Activated T-helper 17 cell treated with anti-CD3 and anti-CD28 coated beads, Interleukin-2, amount 50 U/mL, for 72 hours (primary cell): ENCODE measurements around the gene IMPDH2. TPM values are rescaled to one million over a fixed set of nuclear protein-coding genes. Genes with fewer than 3 reads are reported as not detected.
"Not testable (repeated sequence)": the region's sequence is repeated elsewhere in the genome, so short reads cannot be mapped to it uniquely, and the experiment has no call there.

Source experiments
- ATAC-seq: fragments of 150-1000 bp; cut with Tn5 transposase; replicated peaks from 2 replicates; pipeline ENCODE4 v1.10.0; 2021; ENCODE audit warnings: mild to moderate bottlenecking, moderate library complexity
- H3K27ac Mint-ChIP-seq: one replicate; pipeline ENCODE4 v1.8.0; 2022; ENCODE audit warnings: mixed read lengths
- H3K27me3 Mint-ChIP-seq: one replicate; pipeline ENCODE4 v1.8.0; 2022; ENCODE audit warnings: mixed read lengths
- H3K36me3 Mint-ChIP-seq: one replicate; pipeline ENCODE4 v1.8.0; 2022; ENCODE audit warnings: low read depth, mild to moderate bottlenecking, mixed read lengths
- H3K4me1 Mint-ChIP-seq: one replicate; pipeline ENCODE4 v1.8.0; 2022; ENCODE audit warnings: mixed read lengths
- H3K4me3 Mint-ChIP-seq: one replicate; pipeline ENCODE4 v1.8.0; 2022; ENCODE audit warnings: mild to moderate bottlenecking, mixed read lengths
- H3K9me3 Mint-ChIP-seq: one replicate; pipeline ENCODE4 v1.8.0; 2022; ENCODE audit warnings: mixed read lengths
- total RNA-seq, 2 donors: library from RNA; stranded (reverse); gene quantifications; one replicate each; pipeline ENCODE4 v1.2.3, GENCODE V29; 2022

The IMPDH2 gene
- total RNA-seq, 2 donors from 2014 or later: 460 to 479 TPM

DNA sequence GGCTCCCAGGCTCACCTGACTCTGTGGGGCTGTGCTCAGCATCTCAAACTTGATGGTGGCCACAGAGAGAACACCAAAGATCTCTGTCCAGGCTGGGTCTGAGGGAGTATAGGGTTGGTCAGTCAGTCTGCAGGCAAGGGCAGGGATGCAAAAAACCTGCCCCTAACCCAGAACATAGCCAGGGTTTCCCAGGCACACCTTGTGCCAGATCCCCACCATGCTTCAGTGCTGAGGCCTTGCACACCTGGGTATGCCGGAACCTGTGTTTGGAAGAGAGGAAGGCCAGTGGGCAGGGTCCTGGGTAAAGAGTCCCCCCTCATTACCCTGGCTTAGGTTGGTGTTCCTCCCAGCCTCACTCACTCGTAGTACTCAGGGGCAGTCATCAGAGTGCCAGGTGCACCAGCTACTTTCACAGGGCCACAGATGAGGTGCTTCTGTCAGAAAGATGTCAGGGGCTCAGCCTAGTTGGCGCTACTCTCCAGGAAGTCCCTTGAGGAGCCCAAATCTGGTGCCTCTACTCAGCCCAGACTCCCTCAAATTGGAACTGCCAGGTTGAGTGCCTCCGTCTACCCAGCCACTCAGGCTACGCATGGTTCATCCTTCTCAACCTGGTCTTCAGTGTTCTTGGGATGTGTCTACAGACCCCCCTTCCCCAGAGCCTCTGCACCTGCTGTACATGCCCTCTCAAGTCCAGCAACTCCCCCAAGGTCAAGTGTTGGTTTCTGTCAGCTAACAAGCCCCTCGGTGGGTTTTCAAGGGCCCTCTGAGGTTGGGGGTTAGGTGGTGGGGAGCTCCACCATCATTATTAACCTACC lies 12.6 kb downstream of the IMPDH2 start:
- no peak for ATAC-seq
- no peaks in the 10 kb centered on the region for H3K4me1 Mint-ChIP-seq
- H3K36me3 Mint-ChIP-seq: peaks cover 44% of the 10 kb centered on the region
- H3K4me3 Mint-ChIP-seq: peak overlapping the region; percentile 90
- H3K9me3 Mint-ChIP-seq: no peaks in the 10 kb centered on the region
- H3K27me3 Mint-ChIP-seq: no peaks in the 10 kb centered on the region
- H3K27ac Mint-ChIP-seq: peak overlapping the region; percentile 68

DNA sequence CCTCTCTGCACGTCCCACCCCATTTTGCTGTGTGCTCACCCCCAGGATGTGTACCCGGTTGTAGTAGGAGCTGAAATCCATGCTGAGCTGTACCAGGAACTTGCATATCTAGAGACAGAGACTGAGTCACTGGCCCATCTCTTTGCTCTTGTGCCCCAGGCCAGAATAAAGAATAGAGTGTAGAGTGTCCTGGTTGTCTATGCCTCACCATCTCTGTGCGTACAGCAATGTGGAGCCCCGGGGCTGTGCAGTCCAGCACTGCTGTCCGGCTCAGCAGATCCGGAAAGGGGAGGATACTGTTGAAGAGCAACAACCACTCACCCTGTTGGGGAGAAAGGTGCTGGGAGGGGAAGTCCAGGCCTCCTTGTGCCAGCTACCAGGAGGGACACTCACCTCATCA lies 13.4 kb downstream of the IMPDH2 start:
- peak overlapping the region; percentile 10 for H3K4me3 Mint-ChIP-seq
- H3K27ac Mint-ChIP-seq: no peak overlapping the region
- no peak for ATAC-seq

DNA sequence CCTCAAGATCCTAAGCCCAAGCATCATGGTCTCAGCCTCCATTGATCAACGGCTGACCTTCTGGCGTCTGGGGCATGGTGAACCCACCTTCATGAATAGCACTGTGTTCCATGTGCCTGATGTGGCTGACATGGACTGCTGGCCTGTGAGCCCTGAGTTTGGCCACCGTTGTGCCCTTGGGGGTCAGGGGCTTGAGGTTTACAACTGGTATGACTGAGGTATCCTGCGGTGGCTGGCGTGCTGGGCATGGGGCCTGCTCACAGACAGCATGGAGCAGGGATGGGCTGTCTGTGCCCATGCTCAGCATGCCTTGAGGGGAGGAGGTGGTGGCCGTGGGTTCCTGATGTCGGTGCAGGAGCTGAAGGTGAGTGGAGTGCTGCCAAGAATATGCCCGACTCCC lies 14.1 kb downstream of the IMPDH2 start:
- no peaks in the 10 kb centered on the region for H3K9me3 Mint-ChIP-seq
- ATAC-seq: no peak
- peaks cover 54% of the 10 kb centered on the region for H3K36me3 Mint-ChIP-seq
- no peak overlapping the region for H3K27ac Mint-ChIP-seq
- no peaks in the 10 kb centered on the region for H3K27me3 Mint-ChIP-seq
- no peaks in the 10 kb centered on the region for H3K4me1 Mint-ChIP-seq
- H3K4me3 Mint-ChIP-seq: no peak overlapping the region

More for the DNA sequence above, 13.4 kb downstream of the IMPDH2 start:
- Mint-ChIP-seq H3K9me3 (no peaks in the 10 kb centered on the region), H3K36me3 (peaks cover 47% of the 10 kb centered on the region), H3K27me3 (no peaks in the 10 kb centered on the region), H3K4me1 (no peaks in the 10 kb centered on the region)

DNA sequence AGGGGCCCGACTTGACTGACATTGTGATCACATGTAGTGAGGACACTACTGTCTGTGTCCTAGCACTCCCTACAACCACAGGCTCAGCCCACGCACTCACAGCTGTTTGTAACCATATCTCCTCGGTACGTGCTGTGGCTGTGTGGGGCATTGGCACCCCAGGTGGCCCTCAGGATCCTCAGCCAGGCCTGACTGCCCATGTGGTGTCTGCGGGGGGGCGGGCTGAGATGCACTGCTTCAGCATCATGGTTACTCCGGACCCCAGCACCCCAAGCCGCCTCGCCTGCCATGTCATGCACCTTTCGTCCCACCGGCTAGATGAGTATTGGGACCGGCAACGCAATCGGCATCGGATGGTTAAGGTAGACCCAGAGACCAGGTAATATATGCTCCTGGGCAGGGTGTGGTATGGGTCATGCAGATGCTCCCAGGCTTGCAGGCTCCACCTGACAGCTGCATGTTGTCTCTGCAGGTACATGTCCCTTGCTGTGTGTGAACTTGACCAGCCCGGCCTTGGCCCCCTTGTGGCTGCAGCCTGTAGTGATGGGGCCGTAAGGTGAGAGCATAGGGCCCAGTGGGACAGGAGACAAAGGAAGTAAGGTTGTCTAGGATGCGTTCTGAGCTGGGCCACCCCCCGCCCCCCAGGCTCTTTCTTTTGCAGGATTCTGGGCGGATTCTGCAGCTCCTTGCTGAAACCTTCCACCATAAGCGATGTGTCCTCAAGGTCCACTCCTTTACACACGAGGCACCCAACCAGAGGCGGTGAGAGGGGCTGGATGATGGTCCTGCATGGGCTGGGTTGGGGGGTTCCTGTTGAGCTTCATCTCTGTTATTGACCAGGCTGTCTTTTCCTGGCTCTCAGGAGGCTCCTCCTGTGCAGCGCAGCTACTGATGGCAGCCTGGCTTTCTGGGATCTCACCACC lies 15.2 kb downstream of the IMPDH2 start:
- Mint-ChIP-seq H3K36me3 (peaks cover 64% of the 10 kb centered on the region), H3K4me3 (no peak overlapping the region), H3K27me3 (no peaks in the 10 kb centered on the region), H3K4me1 (peaks cover 5% of the 10 kb centered on the region), H3K9me3 (no peaks in the 10 kb centered on the region), H3K27ac (no peak overlapping the region)
- ATAC-seq: peak; percentile 27

GRCh38 chr3:49013113-49013737 lies 16.0 kb downstream of the IMPDH2 start:
- peaks cover 71% of the 10 kb centered on the region for H3K36me3 Mint-ChIP-seq
- H3K4me3 Mint-ChIP-seq: no peak overlapping the region
- no peaks in the 10 kb centered on the region for H3K27me3 Mint-ChIP-seq
- no peak overlapping the region for H3K27ac Mint-ChIP-seq
- peaks cover 10% of the 10 kb centered on the region for H3K4me1 Mint-ChIP-seq
- no peak for ATAC-seq
- no peaks in the 10 kb centered on the region for H3K9me3 Mint-ChIP-seq

DNA sequence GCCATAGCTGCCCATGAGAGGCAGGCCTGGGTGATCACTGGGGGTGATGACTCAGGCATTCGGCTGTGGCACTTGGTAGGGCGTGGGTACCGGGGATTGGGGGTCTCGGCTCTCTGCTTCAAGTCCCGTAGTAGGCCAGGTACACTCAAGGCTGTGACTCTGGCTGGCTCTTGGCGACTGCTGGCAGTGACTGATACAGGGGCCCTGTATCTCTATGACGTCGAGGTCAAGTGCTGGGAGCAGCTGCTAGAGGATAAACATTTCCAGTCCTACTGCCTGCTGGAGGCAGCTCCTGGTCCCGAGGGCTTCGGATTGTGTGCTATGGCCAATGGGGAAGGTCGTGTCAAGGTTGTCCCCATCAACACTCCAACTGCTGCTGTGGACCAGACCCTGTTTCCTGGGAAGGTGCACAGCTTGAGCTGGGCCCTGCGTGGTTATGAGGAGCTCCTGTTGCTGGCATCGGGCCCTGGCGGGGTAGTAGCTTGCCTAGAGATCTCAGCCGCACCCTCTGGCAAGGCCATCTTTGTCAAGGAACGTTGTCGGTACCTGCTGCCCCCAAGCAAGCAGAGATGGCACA lies 16.7 kb downstream of the IMPDH2 start:
- H3K27me3 Mint-ChIP-seq: no peaks in the 10 kb centered on the region
- H3K4me3 Mint-ChIP-seq: no peak overlapping the region
- H3K9me3 Mint-ChIP-seq: no peaks in the 10 kb centered on the region
- H3K4me1 Mint-ChIP-seq: peaks cover 15% of the 10 kb centered on the region
- peaks cover 78% of the 10 kb centered on the region for H3K36me3 Mint-ChIP-seq
- no peak overlapping the region for H3K27ac Mint-ChIP-seq
- no peak for ATAC-seq

DNA sequence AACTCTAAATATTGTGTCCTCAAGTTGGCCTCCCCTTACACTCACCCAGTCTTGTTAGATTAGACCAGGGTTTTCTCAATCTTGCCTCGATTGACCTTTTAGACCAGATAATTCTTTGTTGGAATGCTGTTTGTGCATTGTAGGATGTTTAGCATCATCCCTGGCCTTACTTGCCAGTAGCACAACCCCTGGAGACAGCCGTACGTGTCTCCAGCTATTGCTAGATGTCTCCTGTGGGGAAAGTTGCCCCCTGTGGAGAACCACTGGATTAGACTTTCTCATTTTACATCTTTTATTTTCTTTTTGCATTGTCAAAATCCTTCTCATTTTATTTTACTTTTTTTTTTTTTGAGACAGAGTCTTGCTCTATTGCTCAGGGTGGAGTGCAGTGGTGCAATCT lies 19.8 kb downstream of the IMPDH2 start:
- H3K27ac Mint-ChIP-seq: peak overlapping the region; percentile 97
- peaks cover 67% of the 10 kb centered on the region for H3K36me3 Mint-ChIP-seq
- peak overlapping the region; percentile 94 for H3K4me3 Mint-ChIP-seq
- no peak for ATAC-seq
- no peaks in the 10 kb centered on the region for H3K27me3 Mint-ChIP-seq
- no peaks in the 10 kb centered on the region for H3K9me3 Mint-ChIP-seq
- peaks cover 15% of the 10 kb centered on the region for H3K4me1 Mint-ChIP-seq

DNA sequence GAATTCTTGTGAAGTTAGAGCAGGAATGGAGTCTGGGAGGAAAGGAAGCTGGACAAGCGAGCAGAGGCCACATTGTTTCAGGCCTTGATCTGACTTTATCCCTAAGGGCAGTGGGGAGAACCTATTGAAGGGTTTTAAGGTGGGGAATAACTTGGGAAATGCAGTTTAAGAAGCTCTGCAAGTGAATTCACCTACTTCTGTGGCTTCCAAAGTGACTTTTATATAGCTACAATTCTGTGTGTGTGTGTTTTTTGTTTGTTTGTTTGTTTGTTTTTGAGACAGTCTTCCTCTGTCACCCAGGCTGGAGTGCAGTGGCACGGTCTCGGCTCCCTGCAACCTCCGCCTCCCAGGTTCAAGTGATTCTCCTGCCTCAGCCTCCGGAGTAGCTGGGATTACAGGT lies 20.6 kb downstream of the IMPDH2 start:
- Mint-ChIP-seq H3K4me3 (peak overlapping the region; percentile 94), H3K27ac (peak overlapping the region; percentile 97), H3K4me1 (peaks cover 15% of the 10 kb centered on the region), H3K36me3 (peaks cover 60% of the 10 kb centered on the region)
- H3K27me3 Mint-ChIP-seq, ATAC-seq, H3K9me3 Mint-ChIP-seq: not testable (repeated sequence)

DNA sequence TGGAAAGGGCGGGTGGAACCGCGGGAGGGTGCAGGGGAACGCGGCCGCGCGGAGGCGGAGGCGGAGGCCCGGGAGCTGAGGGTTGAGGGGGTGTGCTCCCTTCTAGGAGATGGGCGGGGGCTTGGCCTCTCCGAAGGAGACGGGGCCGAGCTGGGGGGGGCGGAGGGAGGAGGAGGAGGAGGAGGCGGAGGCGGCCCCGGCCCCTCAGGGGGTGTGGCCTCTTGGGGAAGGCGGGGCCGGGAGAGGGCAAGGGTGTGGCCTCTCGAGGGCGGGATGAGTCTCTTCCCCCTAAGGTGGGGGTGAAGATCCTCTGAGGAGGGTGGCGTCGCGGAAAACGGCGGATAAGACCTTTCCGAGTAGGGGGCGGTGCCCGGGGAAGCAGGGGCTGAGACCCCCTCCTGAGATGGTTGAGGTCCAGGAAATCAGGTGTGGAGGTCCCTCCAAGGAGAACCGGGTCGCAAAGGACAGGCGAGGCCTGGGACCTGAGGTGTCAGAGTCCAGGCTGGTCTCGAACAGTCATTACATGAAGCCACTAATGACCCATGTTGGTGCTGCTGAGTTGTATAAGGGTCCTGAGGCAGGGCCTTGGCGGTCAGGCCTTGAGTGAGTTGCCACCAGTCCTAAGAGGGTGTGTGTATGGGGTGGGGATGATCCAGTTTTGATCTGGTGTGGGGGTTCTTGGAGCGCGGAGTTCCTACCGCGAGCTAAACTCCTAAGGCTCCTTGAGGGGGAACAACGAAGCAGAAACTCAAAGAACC lies 21.2 kb downstream of the IMPDH2 start:
- peak overlapping the region; percentile 97 for H3K27ac Mint-ChIP-seq
- H3K9me3 Mint-ChIP-seq: no peaks in the 10 kb centered on the region
- peaks cover 15% of the 10 kb centered on the region for H3K4me1 Mint-ChIP-seq
- peak overlapping the region; percentile 94 for H3K4me3 Mint-ChIP-seq
- ATAC-seq: peak; percentile 68
- H3K27me3 Mint-ChIP-seq: no peaks in the 10 kb centered on the region
- peaks cover 56% of the 10 kb centered on the region for H3K36me3 Mint-ChIP-seq

GRCh38 chr3:49007068-49007770 lies 22.0 kb downstream of the IMPDH2 start, which contains the start of gene WDR6:
Gene WDR6 (plus strand): TSS chr3:49007391. CDS start chr3:49007432, 41 bp downstream.
- Mint-ChIP-seq H3K4me3 (peak within 1 kb of the TSS; percentile 94), H3K27ac (peak within 1 kb of the TSS; percentile 97), H3K27me3 (no peaks in the 10 kb centered on the region), H3K36me3 (peaks cover 53% of the 10 kb centered on the region), H3K9me3 (no peaks in the 10 kb centered on the region), H3K4me1 (peaks cover 15% of the 10 kb centered on the region)
- ATAC-seq: peak; percentile 91

DNA sequence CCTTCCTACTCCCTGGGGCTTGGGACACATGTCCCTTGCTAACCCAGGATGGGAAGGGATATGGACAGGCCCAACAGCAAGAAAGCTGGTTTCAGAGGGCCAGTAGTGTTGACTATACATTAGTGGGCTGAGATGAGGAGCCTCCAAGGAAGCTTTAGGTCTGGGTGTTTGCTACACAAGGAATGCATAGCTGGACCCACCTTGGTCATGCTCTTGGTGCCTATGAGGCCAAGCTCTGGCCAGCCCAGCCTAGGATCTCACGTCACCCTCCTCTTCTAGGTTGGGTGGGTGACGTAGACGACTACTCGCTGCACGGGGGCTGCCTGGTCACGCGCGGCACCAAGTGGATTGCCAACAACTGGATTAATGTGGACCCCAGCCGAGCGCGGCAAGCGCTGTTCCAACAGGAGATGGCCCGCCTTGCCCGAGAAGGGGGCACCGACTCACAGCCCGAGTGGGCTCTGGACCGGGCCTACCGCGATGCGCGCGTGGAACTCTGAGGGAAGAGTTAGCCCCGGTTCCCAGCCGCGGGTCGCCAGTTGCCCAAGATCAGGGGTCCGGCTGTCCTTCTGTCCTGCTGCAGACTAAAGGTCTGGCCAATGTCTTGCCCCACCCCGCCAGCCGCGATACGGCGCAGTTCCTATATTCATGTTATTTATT lies 22.7 kb downstream of the IMPDH2 start:
- no peak for ATAC-seq
- peaks cover 46% of the 10 kb centered on the region for H3K36me3 Mint-ChIP-seq
- H3K9me3 Mint-ChIP-seq: no peaks in the 10 kb centered on the region
- H3K4me3 Mint-ChIP-seq: peak overlapping the region; percentile 94
- peak overlapping the region; percentile 97 for H3K27ac Mint-ChIP-seq
- peaks cover 15% of the 10 kb centered on the region for H3K4me1 Mint-ChIP-seq
- no peaks in the 10 kb centered on the region for H3K27me3 Mint-ChIP-seq

DNA sequence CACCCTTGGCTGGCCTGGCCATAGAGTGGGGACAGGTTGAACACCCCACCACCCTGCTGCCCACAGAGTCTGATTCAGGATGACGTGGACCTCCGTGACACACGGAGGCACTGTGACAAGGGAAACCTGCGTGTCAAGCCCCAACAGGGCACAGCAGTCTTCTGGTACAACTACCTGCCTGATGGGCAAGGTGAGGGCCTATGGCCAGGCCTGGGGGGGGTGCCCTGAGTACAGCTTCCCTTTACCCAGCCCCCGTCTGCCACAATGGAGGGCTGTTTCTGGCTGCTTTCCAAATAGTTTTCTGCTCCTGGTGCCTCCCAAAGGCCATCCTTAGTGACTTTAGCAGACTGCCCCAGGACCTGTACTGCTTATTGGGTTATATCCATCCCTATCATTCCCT lies 23.2 kb downstream of the IMPDH2 start:
- peaks cover 15% of the 10 kb centered on the region for H3K4me1 Mint-ChIP-seq
- peak overlapping the region; percentile 94 for H3K4me3 Mint-ChIP-seq
- H3K9me3 Mint-ChIP-seq: no peaks in the 10 kb centered on the region
- H3K27me3 Mint-ChIP-seq: no peaks in the 10 kb centered on the region
- H3K27ac Mint-ChIP-seq: no peak overlapping the region
- ATAC-seq: no peak
- peaks cover 40% of the 10 kb centered on the region for H3K36me3 Mint-ChIP-seq

DNA sequence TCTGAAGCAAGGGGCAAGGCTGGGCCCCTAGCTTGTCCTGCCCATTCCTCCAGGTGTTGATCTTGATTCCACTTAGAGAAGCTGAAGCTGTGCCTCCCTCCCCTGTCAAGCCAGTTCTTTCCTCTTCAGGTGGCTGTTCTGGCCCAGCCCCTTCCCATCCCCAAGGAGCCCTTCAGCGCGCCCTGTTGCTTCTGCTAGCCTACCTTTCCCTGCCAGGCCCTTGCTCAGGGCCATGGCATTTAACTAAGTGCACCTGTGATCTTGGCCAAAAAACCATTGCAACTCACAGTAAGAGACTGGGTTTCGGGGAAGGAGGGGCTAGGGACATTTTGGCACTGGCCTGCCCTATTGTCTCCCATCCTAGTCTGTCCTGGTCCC lies 23.9 kb downstream of the IMPDH2 start:
- H3K36me3 Mint-ChIP-seq: peaks cover 33% of the 10 kb centered on the region
- H3K4me1 Mint-ChIP-seq: peaks cover 15% of the 10 kb centered on the region
- H3K9me3 Mint-ChIP-seq: no peaks in the 10 kb centered on the region
- H3K4me3 Mint-ChIP-seq: no peak overlapping the region
- no peak for ATAC-seq
- H3K27ac Mint-ChIP-seq: no peak overlapping the region
- no peaks in the 10 kb centered on the region for H3K27me3 Mint-ChIP-seq
